Measurements from ENCODE around the gene CENPV. TPM values are rescaled to one million over a fixed set of nuclear protein-coding genes. Genes with fewer than 3 reads are reported as not detected.

CENPV gene
- 1.2 and 1.8 TPM in 2 replicates for total RNA-seq

GRCh38 chr17:16353317-16354174 is at the start of gene CENPV:
CENPV (minus strand) TSS chr17:16353469; CDS start chr17:16353436, 33 bp downstream.

GRCh38 chr17:16380640-16381495 is 27.6 kb upstream of the CENPV start, which contains the start of gene UBB:
UBB (plus strand) TSS chr17:16381091; CDS start chr17:16381908, 817 bp downstream.

Other genes with a start within 250 kb of the CENPV start
- 55.4 and 174 TPM in 2 replicates for gene NCOR1, start 137.9 kb downstream of the CENPV start, total RNA-seq
- gene PIGL, start 136.3 kb downstream of the CENPV start, total RNA-seq = 15.8 and 20.4 TPM in 2 replicates
- gene UBB, start 27.6 kb upstream of the CENPV start, total RNA-seq = 949 and 1,225 TPM in 2 replicates
- 0.79 and 0.87 TPM in 2 replicates for gene TRPV2, start 62.1 kb upstream of the CENPV start, total RNA-seq
- gene LRRC75A, start 138.7 kb upstream of the CENPV start, total RNA-seq = under 0.01 TPM in 1 of 2 replicates, not detected in the other
- gene ZNF287, start 215.7 kb upstream of the CENPV start, total RNA-seq = 4.9 and 7.9 TPM in 2 replicates